ENCODE measurements around the gene TBC1D14.

DNA sequence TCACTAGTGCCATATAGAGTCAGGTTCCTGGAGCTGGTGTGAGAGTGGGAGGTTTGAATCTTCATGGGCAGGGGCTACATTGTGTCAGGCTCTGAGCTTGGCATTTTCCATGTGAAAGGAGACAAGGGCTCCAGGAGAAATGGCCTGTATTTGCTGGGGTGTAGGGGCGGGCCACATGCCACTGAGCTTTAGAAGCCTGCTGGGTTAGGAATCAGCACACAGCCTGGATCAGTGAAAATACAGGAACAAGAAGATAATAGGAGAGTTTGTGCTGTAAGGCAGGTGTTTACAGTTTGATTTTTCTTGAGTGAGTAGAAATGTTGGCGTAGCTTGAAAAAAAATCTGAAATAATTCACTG is 35.4 kb downstream of the TBC1D14 start:
- no peak for TF ChIP-seq YY1 (IDR thresholded peaks at IDR 0.05; ENCODE audit: insufficient read depth, insufficient read length)
- TF ChIP-seq SUZ12 (IDR thresholded peaks at IDR 0.05; ENCODE audit: extremely low read depth, insufficient read depth, insufficient read length) = no peak
